HL-60/S4 (cell line): ENCODE measurements around the gene THSD4.

ENCODE experiments used
- in situ Hi-C: fragments of 300-500 bp; cut with MboI; formaldehyde crosslinking; loops from 2 replicates; pipeline ENCODE4 v1.14.3; 2022; ENCODE audit warnings: low sequenced_read_pairs

THSD4 gene

DNA sequence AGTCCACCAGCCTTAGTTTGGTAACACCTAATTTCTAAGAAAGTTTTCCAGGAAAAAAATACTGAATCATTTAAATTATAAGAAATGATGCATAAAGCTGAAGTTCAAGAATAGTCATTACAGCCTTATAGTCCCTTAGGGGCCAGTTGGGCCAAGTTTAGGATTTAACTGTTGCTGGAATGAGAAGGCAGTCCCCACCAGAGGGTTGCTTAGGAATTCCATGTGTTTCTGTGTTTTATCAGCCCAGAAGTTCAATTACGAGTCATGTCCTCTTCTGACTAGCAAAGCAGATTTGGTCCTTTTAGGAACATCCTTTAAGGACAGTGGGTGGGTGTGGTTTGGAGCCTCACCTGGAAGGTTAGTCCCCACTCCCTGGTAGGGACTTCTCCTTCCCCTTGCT lies 638.1 kb downstream of the THSD4 start:
- in situ Hi-C loops: no loop called here

DNA sequence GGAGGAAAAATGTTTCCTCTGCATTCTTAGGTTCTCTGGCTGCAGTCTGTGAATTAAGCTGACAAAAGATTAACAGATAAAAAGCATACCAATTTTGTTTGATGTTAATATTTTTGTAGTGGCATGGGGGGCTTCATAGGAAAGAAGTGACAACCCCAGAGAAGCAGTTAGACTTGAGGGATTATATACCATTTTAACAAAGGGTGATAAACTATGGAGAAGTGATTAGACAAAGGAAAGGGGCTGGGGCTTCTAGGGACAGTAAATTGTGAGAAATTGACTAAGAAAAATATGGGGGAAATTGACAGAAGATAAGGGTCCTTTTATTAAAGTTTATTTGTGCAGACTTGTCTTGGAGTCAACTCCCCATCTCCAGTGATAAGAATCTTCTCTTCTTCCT lies 639.4 kb downstream of the THSD4 start:
- in situ Hi-C loops: no loop called here

DNA sequence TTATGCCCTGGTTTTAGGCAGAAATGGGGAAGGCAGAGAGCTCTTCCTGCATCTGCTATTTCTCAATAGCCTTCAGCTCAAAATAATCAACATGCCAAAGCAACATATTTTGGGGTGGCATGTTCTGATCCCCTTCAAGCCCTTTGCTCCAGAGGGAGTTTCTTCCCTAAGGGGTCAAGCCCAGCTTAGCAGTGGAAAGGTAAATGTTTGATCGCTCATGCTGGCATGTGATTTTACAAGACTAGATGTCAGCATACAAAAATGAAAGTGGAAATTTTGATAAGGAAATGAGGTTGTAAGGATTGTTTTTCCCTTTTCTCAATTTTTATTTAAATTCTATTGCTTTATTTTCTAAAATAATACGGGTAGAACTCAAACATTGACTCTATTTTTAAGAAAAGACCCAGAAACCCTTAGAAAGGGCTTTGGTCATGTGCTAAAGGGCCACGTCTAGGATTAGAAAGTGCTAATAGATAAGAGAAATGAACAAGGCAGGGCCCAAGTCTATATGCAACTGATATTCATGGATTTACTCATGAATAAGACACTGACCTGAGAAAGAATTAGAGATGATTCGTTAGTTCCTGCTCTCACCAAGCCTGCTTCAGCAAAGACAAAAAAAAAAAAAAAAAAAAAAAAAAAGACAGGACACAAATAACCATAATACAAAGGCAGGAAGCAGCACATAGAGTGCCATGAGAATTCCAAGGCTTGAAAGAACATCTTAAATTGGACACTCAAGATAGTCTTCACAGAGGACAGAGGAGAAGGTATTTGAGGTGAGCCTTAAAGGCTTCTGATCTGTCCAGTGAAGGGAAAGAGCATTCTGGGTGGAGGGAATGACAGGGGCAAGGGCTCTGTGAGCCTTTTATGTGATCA lies 640.1 kb downstream of the THSD4 start:
- in situ Hi-C loops: no loop called here

DNA sequence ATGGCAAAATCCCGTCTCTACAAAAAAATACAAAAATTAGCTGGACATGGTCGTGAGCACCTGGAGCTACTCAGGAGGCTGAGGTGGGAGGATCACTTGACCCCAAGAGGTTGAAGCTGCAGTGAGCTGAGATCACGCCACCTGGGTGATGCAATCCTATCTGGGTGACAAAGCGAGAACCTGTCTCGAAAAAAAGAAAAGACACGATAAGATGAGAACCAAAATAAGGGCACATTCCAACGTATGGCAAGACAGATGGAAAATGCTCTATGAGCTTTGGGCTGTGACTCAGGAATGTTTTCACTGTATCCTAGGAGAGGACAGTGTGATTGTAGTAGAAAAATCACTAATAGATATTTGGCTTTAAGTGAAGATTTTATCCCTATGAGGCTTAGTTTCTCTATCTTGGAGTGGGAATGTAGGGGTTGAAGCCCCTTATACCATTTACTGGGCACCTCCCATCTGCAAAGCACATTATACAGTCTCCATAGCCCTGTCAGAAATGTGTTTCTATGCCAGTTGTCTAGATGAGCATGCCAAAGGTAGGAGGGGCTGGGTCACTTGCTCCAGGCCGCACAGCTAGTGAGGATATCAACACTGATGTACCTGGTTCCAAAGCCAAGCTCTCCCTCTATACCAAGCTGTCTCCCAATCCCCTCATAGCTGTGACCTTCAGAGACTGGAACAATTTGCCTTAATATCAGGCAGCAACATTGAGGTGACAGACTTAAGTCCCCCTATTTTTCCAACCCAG lies 641.5 kb downstream of the THSD4 start:
- in situ Hi-C loops: no loop called here

DNA sequence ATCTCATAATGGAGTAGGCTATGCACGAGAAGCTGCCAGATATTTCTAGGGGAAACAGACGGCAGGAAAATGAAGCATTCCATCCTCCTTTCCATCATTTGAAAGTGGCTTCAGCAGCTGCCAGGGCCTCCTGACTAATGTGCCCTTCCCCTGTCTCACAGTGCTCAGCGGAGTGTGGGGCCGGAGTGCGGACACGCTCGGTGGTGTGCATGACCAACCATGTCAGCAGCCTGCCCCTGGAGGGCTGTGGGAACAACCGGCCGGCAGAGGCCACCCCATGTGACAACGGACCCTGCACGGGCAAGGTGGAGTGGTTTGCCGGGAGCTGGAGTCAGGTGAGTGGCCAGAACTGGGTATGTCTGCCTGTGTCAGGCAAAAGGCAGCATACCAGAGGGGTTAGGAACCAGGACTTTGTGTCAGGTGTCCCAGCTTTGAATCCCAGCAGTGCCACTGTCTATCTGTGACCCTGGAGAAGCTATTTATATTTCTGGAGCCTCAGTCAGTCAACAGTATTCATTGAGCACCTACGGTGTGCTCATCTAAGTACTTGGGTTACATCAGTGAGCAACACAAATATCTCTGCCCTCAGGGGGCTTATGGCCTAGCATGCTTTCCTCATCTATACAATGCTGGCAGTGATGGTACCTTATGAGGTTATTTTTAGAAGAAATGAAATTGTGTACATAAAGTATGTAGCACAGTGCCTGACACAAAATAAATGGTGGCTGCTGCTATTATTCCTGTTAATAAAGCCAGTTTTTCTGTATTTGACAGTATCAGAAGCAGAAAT lies 642.7 kb downstream of the THSD4 start:
- in situ Hi-C loops: no loop called here

DNA sequence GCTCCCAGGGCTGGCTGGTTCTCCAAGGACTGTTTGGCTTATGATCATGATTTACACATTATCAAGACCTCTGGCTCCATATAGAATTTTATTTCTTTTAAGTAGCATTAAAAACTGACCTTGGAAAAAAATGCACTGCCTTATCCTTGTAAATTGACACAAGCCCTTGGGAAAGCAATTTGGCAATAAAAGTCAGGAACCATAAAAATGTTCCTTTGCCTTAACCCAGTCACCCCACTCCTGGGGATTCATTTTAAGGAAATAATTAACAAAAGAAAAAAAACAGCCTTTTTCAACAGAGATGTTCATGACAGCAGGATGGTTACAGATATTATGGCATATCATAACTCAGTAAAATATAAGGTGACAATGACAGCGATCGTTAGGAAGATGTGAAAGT lies 643.4 kb downstream of the THSD4 start:
- in situ Hi-C loops: no loop called here

DNA sequence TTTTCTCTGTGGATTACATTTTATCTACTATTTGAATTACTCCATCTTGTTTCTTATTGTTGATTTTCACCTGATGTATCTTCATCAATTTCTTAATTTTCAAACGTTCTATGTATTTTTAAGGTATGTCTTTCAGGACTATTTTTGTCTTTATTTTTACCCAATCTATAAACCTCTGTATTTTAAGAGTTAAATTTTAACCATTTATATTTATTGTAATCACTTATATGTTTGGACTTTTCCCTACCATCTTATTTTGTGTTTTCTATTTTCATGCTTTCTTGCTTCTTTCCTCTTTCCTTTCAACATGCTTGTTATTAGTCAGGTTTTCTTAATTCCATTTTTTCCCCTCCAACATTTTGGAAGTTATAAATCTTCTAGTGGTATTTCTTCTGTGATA lies 645.6 kb downstream of the THSD4 start:
- in situ Hi-C loops: no loop called here

DNA sequence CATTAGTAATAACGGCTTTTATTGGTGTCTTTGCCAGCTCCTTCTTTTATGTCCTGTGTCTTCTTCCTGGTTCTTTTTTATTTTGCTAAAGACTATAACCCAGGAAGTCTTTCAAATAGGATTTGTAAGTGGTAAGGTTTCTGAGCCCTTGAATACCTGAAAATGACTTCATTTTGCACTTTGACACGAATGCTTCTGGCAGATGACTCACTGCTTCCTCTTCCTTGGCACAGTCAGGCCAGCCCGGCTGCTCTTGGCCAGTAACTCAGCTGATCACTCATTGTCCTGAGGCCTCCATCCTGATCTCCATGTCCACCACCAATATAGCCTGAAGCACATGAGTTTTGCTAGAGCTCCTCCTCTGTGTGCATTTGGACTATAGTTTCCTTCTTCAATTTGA lies 646.4 kb downstream of the THSD4 start:
- in situ Hi-C loops: no loop called here

DNA sequence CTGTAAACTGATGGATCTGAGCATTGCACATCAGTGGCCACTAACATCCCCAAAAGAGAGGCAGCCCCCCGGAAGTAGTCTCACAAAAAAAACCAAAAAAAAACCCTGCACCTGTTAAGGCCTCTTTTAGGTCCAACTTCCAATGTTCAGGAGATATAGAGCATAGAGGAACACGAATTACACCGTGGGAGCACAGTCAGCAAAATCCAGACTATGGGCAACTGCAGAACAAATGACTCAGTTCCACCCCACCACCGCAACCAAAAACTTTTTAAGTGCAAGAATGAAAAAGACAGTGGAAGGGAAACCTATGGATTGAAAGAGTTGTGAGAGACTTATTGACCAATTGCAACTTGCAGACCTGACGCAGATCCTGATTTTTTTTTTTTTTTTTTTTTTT lies 652.9 kb downstream of the THSD4 start:
- in situ Hi-C loops: no loop called here

DNA sequence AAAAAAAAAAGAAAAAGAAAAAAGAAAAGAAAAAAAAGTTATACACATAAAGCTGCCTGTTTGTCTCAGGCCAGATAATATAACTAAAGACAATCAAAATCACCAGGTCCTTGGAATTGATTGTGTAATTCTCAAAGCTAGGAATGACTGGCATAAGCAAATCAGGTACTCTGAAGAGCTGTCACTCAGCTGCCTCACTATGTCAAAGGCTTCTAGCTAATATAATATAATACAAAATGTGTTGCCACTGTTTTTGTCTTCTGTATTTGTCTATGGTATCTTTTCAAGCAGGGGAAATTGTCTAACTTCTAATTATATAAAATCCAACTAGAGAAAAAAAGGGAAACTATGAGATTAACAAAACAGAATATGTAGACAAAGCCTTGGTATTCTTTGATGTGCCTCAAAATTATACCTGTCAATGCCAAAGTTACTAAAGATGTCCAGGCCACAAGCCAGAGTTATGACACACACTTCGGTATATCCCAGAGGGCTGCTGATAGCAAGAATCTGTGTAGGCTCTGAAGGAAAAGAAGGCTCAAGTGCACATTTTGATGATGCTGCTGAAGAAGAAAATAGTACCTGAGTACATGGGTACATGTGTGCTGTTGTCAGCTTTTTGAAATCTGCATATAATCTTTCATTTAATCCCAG lies 658.1 kb downstream of the THSD4 start:
- in situ Hi-C loops: no loop called here

DNA sequence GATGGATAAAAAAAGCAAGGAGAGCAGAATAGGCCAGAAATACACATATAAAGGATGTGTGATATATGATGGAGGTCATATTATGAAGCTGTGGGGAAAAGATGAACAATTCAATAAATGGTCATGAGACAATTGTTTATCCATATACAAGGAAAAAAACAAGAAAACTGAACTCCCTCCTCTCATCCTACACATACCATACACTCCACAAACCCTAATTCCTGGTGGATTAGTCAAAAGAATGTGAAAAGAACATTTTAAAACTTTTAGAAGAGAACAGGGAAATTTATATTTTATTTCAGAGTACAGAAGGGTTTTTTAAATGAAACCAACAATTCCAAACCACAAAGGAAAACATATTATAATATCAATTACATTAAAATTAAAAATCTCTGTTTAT lies 660.6 kb downstream of the THSD4 start:
- in situ Hi-C loops: no loop called here

DNA sequence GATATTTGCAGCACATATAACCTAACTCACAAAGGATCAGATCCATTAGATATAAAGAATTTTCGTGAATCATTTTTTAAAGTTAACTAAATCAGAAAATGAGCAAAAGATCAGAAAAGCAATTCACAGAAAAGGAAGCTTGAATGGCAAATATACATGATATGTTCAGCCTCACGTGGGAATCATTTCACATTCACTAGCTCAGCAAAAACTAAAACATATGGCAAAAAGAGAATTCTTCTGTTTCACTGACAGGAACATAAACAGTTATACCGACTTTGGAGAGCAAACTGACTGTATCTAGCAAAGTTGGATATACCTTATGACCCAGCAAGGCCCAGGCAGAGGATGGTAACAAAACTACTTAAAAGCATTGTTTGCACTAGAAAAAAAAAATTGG lies 661.0 kb downstream of the THSD4 start:
- in situ Hi-C loops: no loop called here

DNA sequence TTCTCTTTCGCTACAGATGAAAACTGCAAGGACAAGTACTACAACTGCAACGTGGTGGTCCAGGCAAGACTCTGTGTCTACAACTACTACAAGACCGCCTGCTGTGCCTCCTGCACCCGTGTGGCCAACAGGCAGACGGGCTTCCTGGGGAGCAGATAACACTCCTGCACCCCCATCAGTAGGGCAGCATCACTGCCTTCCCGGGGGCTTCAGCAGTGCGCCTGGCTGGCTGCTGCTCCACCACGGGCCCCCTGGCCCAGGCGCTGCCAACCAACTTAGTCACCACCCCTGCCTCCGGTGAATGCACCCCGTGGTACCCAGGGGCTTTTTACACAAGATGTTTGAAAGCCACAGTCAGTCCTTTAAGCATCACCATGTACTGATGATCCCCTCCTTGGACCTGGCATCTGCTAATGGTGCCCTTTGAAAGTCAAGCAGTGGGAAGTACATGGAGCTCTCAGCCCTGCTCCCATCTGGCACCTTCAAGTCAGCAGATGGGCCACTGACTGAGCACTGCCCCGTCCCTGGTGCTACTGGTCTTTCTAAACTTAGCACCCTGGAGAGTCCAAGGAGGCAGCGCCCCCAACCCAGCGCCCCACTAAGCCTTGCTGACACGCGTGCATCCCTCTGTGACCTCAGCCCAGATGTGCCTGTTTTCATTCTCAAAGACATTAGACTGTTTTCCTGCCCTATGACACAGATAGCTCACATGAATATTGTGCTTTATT lies 662.1 kb downstream of the THSD4 start:
- in situ Hi-C loops: no loop called here

DNA sequence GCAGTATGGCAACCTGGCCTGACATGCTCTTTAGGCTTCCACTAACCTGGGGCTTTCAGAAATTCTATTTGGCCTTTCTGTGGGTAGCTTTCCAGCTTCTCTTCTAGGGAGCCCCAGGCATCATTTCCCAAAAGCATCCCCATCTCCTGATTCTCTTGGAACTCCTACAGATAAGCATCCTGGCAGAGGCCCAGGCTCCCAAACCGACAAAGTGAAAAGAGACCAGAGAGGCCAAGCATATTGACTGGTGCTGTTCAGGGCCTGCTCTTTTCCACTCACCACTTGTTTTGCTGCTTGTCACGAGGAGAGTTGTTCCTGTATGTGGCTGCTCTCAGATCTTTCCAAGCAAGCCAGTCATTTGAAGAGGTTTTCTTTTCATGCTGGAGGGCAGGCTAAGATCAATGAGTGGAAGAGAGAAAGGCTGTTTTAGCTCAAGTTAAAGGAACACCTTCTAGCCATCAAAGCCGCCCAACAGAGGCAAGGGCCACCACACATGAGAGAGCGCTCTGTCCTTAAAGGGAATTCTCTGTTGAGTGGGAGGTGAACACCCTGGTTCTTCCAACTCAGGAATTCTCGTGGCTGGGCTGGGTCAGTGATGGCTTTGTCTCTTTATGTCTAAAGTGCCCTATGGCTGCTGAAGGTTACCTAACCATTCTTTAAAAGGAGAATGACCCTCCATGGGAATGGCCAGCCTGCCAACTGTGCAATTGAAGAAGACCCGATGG lies 664.0 kb downstream of the THSD4 start:
- in situ Hi-C loops: no loop called here

DNA sequence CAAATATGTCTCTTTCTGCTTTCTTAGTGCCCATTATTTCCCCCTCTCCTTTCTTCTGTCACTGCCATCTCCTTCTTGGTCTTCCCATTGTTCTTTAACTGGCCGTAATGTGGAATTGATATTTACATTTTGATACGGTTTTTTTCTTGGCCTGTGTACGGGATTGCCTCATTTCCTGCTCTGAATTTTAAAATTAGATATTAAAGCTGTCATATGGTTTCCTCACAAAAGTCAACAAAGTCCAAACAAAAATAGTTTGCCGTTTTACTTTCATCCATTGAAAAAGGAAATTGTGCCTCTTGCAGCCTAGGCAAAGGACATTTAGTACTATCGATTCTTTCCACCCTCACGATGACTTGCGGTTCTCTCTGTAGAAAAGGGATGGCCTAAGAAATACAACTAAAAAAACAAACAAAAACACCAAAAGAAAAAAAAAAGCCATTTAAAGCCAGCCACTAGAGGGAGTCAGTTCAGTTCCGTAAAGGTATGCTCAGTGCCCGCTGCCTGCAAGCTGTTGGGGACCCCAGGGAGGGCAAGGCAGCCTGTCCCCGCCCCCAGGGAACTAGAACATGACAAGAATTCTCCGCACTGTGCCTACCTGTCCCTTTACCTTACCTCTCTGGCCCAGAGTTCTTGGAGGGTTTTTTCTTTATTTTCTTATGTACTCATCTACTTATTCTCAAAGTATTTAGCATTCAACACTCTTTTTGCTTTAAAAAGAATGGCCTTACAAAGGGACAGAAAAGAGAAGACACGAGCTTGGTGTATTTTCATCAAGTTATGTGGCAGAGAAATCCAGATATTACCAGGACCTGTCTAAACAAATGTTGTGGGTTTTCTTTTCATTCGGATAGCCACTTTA lies 665.1 kb downstream of the THSD4 start:
- in situ Hi-C loops: no loop called here

DNA sequence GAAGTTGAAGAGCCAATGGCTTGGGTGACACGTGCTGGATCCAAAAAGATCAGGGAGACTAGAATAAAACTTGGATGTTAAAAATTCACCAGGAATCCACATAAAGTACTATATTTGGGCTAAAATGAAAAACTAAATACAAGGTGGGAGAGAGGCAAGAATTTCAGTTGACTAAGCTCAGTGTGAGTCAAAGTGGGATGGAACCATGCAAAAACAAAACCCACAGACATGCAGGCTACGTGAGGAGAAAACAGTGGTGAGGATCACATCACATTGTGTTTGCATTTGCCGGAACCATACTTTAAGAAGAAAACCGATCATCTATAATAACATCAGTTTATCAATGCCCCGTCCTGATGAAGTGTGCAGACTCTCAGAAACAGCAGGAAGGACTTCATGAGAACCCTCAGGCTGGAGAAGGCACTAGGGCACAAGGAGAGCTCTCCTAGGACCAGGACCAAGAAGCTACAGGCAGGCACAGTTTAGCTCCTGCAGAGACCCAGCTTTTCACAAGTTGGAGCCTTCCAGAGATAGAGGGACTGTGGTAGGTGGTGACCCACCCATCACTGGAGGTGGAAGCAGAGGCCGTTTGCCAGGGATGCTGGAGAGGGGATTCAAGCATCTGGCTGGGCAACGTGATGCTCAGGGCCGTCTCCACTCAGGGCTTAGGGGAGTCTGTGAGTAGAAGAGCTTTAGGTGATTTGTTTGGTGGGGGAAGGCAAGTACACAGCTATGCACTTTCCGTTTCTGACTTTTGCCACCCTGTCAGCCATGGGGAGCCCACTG lies 666.1 kb downstream of the THSD4 start:
- in situ Hi-C loops: no loop called here

DNA sequence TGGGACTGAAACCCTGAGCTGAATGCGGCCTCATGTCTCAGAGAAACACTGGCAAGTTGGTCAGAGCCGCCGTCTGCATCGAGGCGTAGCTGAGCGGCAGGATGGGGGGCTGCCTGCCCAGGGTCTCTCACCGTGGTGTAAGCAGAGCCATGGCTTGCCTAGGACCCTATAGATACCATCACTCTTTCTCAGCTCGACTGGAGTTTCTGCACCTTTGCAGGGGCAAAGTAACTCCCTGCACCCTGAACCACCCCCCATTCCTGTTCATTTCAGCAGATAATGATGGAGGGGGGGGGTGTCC lies 666.6 kb downstream of the THSD4 start:
- in situ Hi-C loops: no loop called here
